RPMI7951 (cell line): ENCODE results near the gene TBC1D3B. TPM values are rescaled to one million over a fixed set of nuclear protein-coding genes. Genes with fewer than 3 reads are reported as not detected.
"Not testable (repeated sequence)": the region's sequence is repeated elsewhere in the genome, so short reads cannot be mapped to it uniquely, and the experiment has no call there.

Experiments used
- DNase-seq: peaks from one replicate; pipeline ENCODE4 v3.0.0-alpha.2; 2012; ENCODE audit warnings: low read depth
- total RNA-seq: library from RNA; depleted of rRNA; stranded (reverse); fragments of >200 nt; shearing (Covaris generic); gene quantifications from 2 replicates; pipeline ENCODE4 v1.2.3, GENCODE V29; 2014; rRNA removed

The TBC1D3B gene
- 1.1 TPM in 1 of 2 replicates, not detected in the other for total RNA-seq

DNA sequence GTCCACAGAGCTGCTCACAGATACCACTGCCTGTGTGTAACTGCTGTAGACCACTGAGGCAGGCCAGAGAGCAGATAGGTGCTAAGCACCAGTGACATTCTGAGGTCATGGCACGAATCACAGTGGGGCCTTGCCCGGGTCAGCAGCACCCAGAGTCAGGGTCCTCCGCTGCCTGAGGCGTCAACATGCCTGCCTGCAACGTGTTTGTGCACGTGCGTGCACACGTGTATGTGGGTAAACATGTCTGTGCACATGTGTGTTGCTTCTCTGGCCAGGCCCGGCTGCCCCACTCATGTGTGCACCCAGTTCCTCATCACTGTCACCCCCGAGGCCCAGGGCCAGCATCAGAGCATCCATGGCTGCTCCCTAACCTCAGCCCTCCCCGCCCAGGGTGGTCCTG is at the start of gene TBC1D3B:
TBC1D3B (minus strand) TSS at position 101 of the 400 bp plus-strand sequence. CDS start 1,586 bp downstream, outside the sequence.
- not testable (repeated sequence) for DNase-seq

DNA sequence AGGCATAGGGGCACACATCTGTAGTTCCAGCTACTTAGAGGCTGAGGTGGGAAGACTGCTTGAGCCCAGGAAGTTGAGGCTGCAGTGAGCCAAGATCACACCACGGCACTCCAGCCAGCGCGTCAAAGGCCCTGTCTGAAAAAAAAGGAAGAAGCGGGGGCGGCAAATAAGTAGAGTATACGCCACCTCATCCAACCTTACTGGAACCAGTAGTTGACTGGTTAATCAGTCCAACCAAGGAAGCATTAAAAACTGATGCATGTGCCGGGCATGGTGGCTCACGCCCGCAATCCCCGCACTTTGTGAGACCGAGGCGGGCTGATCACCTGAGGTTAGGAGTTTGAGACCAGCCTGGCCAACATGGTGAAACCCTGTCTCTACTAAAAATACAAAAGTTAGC is 46.5 kb upstream of the TBC1D3B start:
- not testable (repeated sequence) for DNase-seq

DNA sequence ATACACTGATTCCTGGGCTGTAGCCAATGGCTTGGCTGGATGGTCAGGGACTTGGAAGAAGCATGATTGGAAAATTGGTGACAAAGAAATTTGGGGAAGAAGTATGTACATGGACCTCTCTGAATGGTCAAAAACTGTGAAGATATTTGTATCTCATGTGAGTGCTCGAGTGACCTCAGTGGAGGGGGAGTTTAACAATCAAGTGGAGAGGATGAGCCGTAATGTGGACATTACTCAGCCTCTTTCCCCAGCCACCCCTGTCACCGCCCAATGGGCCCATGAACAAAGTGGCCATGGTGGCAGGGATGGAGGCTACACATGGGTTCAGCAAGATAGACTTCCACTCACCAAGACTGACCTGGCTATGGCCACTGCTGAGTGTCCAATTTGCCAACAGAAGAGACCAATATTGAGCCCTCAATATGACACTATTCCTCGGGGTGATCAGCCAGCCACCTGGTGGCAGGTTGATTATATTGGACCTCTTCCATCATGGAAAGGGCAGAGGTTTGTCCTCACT is 45.2 kb upstream of the TBC1D3B start:
- not testable (repeated sequence) for DNase-seq

DNA sequence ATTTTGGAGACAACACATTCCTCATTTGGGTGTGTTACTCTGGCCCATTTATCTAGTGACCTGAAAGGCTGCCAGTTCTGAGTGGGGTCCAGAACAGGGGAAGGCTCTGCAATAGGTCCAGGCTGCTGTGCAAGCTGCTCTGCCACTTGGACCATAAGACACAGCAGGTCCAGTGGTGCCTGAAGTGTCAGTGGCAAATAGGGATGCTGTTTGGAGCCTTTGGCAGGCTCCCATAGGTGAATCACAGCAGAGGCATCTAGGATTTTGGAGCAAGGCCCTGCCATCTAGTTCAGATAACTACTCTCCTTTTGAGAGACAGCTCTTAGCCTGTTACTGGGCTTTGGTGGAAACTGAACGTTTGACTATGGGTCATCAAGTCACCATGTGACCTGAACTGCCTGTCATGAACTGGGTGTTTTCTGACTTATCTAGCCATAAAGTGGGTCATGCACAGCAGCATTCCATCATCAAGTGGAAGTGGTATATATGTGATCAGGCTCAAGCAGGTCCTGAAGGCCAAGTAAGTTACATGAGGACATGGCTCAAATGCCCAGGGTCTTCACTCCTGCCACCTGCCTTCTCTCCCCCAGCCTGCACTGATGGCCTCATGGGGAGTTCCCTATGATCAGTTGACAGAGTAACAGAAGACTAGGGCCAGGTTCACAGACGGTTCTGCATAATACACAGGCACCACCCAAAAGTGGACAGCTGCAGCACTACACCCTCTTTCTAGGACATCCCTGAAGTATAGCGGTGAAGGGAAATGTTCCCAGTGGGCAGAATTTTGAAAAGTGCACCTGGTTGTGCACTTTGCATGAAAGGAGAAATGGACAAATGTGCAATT is 44.5 kb upstream of the TBC1D3B start:
- not testable (repeated sequence) for DNase-seq

DNA sequence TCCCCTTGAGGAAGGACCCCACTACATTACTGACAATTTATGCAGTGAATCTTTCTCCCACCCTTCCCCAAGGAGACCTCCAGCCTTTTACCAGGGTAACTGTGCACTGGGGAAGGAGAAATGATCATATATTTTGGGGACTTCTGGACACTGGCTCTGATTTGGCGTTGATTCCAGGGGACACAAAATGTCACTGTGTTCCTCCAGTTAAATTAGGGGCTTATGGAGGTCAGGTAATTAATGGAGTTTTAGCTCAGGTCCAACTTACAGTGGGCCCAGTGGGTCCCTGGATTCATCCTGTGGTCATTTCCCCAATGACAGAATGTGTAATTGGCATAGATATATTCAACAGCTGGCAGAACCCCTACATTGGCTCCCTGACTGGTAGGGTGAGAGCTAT is 43.1 kb upstream of the TBC1D3B start:
- not testable (repeated sequence) for DNase-seq

DNA sequence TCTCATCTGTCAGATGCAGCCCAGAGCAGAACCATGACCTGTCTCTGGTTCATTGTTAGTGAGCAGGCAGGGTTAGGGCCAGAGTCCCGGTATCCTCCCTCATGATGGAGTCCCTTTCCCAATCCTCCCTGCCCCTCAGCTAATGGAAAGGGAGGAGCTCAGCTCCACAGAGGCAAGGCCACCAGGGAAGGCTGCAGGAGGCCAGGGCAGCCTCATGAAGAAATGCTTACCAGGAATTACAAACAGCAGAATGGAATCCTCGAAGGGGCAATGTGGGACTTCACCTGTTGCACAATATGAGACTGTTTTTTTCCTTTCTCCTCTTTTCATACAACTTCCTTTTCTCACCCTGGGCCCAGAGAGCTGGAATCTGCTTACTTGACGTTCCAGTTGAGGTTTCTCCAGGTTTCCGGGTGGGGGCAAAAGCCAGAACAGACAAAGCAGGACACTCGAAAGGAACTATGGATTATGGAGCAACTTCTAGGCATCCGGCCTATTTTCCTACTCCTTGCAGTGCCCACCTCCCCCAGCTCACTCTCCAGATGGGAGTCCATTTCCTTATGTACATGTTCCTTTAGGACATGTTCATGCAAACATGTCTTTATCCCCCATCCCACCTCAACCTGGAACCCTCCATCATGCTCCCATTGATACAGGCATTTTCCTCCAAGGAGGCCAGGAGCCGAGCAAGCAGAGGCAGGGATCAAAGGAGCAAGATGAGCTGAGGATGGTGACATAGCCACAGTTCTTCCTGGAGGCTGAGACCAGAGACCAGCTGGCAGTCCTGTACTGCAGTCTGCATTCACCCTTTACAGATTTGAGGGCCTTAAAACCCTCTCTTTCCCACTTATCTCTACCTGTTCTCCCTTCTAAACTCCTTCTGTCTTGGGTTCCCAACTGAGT is 39.2 kb upstream of the TBC1D3B start:
- DNase-seq = not testable (repeated sequence)

DNA sequence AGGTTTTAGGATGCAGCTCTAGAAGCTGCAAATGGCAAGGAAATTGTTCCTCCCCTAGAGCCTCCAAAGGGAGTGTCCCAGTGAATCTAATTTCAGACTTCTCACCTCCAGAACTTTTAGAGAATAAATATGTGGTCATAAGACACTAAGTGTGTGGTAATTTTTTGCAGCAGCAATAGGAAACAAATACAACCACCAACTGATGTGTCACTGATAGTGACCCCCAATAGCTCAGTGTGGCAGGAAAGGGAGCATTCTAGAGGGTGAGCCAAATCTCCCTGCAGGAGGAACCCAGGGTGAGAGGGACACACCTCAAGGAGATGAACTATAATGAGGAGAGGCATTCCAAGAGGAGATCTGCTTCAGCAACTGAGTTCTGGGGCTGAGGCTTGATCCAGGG is 38.5 kb upstream of the TBC1D3B start:
- no peak for DNase-seq

DNA sequence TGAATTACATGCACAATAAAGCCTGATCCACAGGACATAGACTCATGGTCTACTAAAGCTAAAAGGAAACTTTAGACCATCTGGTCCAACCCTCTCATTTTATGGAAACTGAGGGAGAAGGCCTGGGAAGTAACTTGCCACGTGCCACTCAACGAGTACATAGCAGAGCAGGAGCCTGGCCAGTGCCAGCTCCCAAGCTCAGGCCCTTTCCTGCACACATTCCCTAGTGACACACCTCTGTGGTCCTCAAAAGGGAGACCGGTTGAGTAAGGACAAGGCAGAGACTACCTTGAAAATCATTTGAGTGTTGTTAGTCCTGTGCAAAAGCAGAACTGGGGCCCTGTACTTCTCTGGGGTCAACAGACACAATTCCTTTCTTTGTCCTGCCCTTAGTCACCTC is 37.3 kb upstream of the TBC1D3B start:
- no peak for DNase-seq

DNA sequence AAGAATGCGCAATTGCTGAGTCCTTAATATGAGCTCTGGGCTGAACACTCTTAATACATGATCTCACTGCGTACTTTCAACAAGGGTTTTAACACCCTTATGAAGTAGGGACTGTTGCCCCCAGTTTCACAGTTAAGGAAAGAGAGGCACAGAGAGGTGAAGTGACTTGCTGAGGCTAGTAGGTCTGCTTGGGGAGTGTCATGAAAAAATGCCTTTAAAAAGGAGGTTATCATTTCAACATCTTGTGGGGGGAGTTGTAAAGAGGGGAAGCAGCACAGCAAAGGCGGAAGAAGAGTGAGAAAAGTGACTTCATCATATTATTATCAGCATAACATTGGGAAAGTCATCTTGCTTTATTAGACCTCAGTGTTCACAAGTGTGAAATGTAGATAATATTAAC is 36.5 kb upstream of the TBC1D3B start:
- no peak for DNase-seq

DNA sequence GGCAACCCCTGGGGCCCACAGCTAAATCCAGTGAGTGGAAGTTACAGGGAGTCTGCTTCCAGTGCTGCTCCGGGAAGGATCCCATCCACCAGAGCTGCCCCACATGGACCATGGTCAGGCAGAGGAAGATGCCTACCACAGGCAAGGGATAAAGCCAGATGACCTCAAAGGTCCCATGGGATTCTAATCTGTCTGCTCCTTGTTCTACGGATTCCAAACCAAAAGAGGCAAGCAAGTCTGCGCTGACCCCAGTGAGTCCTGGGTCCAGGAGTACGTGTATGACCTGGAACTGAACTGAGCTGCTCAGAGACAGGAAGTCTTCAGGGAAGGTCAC is 35.8 kb upstream of the TBC1D3B start:
- DNase-seq = no peak

DNA sequence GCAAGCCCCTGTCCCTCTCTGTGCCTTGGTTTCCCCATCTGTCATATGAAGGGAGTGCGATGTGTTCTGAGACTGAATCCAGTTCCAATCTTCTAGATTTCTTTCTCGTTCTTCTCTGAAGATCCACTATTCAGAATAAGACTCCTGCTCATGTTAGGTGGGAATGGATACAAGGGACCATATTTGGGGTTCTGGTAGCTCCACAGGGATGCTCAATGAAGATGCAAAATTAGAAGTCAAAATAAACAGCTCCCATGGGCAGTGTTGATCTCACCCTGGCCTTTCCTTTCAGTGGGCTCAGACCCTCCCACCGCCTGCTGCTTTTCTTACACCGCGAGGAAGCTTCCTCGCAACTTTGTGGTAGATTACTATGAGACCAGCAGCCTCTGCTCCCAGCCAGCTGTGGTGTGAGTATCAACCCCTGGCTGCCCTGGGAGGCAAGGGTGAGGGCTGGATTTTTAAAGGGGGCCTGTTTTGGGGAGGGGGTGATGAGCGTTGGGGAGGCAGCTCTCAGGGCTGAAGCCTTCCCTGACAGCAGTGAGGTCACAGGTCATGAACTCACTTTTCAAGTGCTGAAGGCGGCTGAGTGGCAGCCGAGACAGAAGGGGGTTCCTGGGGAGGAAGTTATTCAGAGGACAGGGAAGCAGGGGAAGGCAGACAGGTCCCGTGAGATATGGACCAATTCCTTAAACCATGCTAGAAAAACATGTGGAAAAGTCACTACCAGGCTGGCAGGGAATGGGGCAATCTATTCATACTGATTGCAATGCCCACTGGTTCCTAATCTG is 35.2 kb upstream of the TBC1D3B start:
- DNase-seq = not testable (repeated sequence)

DNA sequence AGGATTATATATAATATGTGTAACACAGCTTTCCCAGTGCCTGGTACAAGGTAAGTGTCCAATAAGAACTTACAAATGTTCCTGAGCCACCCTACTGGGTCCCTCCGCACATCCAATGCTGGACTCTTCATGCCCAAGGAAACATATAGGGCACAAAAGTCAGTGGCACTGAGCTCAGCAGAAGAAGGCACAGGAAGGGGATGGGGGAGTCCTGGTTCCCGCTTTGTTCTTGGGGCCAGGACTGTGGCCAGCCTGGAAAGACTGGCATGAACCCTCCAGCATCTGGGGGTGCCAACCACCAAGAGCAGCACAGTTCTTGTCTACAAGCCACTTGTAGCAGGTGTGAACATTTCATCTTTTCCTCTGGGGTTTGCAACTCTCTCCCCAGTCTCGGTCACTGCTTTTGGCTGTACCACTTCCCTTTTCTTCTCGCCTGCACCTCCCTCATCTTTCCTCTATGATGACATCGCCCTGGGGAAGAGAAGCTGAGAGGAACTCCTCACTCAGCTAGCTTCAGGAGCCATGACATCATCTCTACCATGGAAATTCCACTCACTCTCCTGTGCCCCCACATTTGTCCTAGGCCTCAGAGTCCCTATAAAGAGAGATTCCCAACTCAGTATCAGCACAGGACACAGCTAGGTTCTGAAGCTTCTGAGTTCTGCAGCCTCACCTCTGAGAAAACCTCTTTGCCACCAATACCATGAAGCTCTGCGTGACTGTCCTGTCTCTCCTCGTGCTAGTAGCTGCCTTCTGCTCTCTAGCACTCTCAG is 34.2 kb upstream of the TBC1D3B start, which contains the start of gene CCL4L2:
CCL4L2 (plus strand) TSS at position 625 of the 773 bp plus-strand sequence.
- not testable (repeated sequence) for DNase-seq

DNA sequence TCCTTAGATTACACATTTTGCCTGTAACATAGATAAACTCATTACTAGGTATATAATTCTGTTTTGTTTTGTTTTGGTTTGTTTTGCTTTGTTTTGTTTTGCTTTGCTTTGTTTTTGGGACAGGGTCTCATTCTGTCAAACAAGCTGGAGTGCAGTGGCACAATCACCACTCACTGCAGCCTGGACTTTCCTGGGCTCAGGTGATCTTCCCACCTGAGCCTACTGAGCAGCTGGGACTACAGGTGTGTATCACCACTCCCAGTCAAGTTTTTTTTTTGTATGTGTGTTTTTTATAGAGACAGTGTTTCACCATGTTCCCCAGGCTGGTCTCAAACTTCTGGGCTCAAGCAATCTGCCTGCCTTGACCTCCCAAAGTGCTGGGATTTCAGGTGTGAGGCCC is 33.1 kb upstream of the TBC1D3B start:
- no peak for DNase-seq

DNA sequence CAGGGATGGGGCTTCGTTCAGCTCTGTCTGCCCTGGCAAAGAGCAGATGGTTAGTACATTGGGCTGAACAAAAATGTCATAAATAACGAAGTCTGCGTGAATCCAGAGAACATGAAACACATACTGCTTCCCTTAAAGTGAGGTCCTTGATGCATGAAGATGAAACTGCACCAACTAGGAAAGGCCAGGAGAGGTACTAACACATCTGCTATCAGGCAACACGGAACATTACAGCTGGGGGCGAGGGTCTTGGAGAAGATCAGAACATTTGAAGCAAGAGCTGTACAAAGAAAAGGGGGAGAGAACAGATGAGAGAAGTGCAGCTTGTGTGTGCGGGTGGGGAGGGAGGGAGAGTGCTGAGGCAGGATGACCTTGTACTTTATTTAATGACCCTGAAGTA is 30.9 kb upstream of the TBC1D3B start:
- DNase-seq = not testable (repeated sequence)

DNA sequence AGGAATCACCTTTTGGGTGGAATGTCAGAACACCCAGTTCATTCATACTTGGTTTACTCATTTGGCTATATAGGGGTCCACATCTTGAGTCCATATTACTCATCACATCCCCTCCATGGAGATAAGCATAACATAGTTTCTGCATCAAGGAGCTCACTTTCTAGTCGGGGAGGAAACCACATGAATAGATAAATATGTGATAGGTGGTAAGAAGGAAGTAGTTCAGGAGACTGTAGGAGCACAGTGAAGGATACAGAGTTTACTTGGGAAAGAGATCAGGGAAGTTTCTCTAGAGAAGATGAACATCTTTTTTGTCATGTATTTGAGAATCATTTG is 30.0 kb upstream of the TBC1D3B start:
- not testable (repeated sequence) for DNase-seq

DNA sequence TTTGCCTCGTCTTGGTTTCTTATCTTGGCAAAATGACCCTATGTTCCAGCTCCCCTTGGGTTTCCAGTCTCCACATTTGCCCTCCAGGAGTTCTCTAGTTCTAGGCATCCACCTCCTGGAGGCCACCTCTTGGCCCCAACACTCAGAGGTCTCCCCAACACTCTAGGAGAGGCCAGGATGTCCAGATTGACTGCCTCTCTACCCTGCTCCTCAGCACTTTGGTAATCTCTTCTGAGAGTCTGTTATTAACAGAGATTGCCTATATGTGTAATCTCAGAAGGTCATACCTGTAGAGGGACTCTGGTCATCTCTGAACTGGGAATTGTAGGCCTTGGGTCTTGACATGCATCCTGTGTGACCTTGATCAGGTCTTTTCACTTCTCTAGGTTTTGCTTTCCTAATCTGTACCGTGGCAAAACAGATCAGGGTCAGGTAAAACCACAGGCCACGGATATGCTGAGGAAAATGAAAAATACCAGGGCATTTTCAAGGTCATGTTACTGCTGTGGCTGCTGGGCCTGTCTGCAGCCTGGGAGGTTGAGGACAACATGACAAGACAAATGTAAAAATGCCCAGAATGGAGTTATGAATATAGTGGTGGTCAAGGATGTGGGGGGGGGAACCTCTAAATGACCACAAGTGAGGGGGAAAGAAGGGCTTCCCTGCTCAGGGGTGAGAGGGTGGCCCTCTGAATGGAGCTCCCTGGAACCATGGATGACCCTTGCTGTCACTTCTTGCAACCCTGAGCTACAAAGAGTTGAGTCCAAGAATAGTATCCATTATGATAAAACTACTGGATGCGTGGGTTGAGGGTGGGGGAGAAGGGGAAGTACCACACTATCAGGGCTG is 29.4 kb upstream of the TBC1D3B start:
- DNase-seq = no peak

DNA sequence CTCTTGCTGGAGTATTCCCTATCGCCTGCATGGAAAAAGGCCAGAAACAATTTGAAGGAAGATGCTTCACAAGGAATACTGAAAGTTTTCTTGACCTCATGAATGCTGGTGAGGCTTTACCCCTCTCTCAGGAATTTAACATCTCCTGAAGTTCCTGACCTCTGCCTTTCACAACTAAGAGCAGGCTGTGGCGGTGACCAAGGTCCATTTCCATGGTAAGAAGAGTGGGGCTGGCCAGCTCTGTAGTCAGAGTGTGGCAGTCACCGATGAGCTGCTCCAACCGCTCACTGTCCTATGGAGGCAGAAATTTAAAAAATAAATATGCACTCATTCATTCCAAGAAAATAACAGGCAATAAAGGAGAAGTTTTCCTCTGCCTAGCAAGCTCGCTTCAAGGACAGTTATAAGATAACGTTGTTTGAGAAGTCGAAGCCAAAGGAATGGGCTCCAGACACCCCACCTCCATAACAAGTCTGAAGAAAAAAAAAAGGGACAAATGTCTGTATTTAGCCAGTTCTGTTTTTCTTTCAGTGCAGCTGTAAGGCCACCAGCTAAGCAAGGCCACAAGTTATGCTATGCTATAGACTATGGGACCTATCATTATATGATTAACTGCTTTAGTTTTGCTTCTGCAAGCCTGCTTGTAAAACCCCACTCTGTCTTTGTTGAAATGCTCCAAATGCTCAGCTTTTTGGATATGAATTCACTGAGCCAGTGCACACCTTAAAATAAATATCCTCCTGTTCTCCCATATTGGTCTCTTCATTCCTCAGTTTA is 28.5 kb upstream of the TBC1D3B start:
- DNase-seq = no peak

DNA sequence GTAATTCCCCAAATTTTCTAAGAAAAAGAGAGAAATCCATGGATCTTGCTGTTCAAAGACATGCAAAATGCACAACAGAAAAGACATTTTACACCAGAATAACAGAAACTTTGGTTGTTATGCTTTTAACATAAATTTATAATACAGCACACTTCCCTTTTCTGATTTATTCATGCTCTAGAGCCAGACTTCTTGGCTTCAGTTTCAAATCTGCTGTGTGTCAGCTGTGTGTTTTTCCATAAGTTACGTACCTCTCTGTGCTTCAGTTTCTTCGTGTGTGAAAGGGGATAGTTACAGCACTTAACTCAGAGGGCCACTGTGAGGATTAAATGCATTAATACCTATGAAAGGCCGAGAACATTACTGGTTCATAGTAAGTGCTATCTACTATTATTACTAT is 26.9 kb upstream of the TBC1D3B start:
- no peak for DNase-seq

DNA sequence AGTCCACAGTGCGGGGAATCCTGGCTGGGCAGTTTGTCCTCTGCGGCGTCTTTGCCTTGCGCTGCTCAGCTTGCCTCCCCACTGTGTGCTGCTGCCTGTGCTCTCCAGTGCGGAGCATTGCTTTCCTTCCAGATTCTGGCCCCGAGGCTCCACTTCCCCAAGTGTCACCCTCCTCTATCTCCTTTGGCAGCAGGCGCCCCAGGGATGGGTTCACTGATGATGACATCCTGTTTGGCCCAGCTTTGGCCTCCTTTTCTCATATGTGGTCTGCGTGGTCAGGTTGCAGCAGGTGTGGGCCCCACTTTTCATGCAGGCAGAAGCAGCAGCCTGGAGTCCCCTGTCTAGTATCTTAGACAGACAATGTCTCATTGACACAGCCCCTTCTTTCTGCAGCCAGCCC is 25.1 kb upstream of the TBC1D3B start:
- DNase-seq = not testable (repeated sequence)
